ENCODE results near the gene THOC6. TPM values are rescaled to one million over a fixed set of nuclear protein-coding genes. Genes with fewer than 3 reads are reported as not detected.
A peak's percentile ranks its signal among the peaks of the same experiment; 100 is the strongest.

Gene THOC6
- total RNA-seq, 4 donors from 2014 or later = 13.2 to 22.1 (median 20.1) TPM

DNA sequence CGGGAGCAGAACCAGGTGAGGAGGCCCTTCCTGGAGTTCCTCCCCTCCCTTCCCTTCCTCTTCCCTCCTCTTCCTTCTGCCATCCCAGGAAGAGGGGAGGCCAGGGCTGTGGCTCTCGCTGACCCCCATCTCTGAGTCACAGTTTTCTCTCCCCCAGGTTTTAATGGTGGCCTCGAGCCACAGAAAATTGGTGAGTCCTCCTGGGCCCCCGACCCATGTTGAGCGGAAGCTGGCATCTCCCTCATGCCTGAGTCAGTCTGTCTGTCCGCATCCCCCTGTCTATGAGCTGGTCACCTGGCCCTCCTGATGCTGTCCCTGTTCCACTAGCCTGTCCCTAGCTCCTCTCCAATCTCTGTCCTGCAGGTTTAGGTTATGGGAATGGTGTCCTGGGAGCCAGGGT, 23.9 kb upstream of the THOC6 start:
- no peak overlapping the region for H3K4me3 ChIP-seq (ENCODE audit: low read depth, poor library complexity, severe bottlenecking)
- no peak for DNase-seq (ENCODE audit: low spot score in 2 of 2)
- 85 to 89% methylated on average over 6 of the region's 6 CpGs for WGBS, 2 donors
- TF ChIP-seq CTCF (IDR thresholded peaks at IDR 0.05) (no peak), POLR2A (IDR thresholded peaks at IDR 0.05) (no peak)
- intact Hi-C loops (cut with DNase I; ENCODE audit: low total_unique reads) = no loop called here

GRCh38 chr16:3000540-3000939, 23.3 kb upstream of the THOC6 start:
- intact Hi-C loops (cut with DNase I; ENCODE audit: low total_unique reads) = no loop called here
- WGBS, 2 donors = 74 to 86% methylated on average over 3 to 4 of the region's 4 CpGs
- TF ChIP-seq POLR2A (IDR thresholded peaks at IDR 0.05) (no peak), CTCF (IDR thresholded peaks at IDR 0.05) (no peak)
- DNase-seq (ENCODE audit: low spot score in 2 of 2) = no peak
- H3K4me3 ChIP-seq (ENCODE audit: low read depth, poor library complexity, severe bottlenecking) = no peak overlapping the region

- WGBS, 2 donors = 68 to 80% methylated on average over 10 to 12 of the region's 12 CpGs
- intact Hi-C loops (cut with DNase I; ENCODE audit: low total_unique reads) = no loop called here
- no peak overlapping the region for H3K4me3 ChIP-seq (ENCODE audit: low read depth, poor library complexity, severe bottlenecking)
- no peak for TF ChIP-seq POLR2A (IDR thresholded peaks at IDR 0.05)
- TF ChIP-seq CTCF (IDR thresholded peaks at IDR 0.05) = no peak
- no peak for DNase-seq (ENCODE audit: low spot score in 2 of 2)
Measured at GRCh38 chr16:3001316-3001715, 22.5 kb upstream of the THOC6 start.

DNA sequence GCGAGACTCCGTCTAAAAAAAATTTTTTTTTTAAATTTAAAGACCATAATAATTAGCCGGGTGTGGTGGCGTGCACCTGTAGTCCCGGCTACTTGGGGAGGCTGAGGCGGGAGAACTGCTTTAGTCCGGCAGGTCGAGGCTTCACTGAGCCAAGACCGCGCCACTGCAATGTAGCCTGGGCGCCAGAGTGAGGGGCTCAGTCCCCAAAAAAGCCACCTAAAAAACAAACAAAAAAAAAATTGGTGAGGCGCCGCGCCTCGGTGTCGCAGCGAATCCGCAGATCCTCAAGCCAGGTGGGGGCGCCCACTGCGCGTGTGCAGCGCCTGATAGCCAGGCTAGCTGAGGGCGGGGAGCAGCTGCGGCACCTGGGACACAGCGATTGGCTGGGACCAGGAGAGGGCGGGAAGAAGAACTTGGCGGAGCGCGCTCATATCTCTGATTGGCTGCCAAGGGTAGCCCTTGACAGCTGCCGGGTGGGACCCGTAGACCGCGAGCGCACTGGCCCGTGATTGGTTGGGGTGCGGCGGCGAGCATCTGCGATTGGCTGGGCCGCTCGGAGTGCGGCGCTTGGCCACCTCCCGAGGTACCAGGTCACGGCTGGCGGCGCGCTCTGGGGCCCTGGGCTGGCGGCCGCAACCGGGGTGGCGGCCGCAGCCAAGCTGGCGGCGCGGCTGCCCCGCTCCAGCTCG, 20.1 kb upstream of the THOC6 start:
- WGBS, 2 donors = 8 to 13% methylated on average over 39 to 45 of the region's 58 CpGs
- TF ChIP-seq CTCF (IDR thresholded peaks at IDR 0.05) (no peak), POLR2A (IDR thresholded peaks at IDR 0.05) (no peak)
- peak; percentile 95 to 99 for DNase-seq (ENCODE audit: low spot score in 2 of 2)
- intact Hi-C loops (cut with DNase I; ENCODE audit: low total_unique reads) = no loop called here
- H3K4me3 ChIP-seq (ENCODE audit: low read depth, poor library complexity, severe bottlenecking) = no peak overlapping the region

GRCh38 chr16:3004319-3004718, 19.5 kb upstream of the THOC6 start:
- TF ChIP-seq CTCF (IDR thresholded peaks at IDR 0.05) (no peak), POLR2A (IDR thresholded peaks at IDR 0.05) (no peak)
- intact Hi-C loops (cut with DNase I; ENCODE audit: low total_unique reads) = no loop called here
- WGBS, 2 donors = 0 to 1% methylated on average over 34 to 35 of the region's 67 CpGs
- no peak for DNase-seq (ENCODE audit: low spot score in 2 of 2)
- no peak overlapping the region for H3K4me3 ChIP-seq (ENCODE audit: low read depth, poor library complexity, severe bottlenecking)

DNA sequence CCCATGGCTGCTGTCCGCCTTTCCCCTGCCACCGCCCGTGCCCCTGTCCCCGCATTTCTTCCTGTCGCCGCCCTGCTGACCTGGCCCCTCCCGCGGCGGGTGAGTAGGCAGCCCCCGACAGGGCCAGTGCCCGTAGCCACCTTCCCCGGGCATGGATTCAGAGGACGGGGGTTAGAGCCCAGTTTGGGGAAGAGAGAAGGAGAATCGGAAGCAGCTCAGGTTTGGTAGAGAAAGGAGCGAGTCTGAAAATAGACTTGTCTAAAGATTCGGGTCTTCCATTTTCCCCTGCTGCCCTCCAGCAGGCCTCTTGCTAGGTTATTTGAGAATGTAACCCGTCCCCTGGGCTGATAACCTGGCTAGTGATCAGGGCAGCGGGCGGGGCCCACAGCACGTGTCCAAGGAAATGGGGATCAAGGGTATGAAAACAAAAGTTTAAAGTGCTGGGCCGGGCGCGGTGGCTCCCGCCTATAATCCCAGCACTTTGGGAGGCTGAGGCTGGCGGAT, 19.0 kb upstream of the THOC6 start:
- no peak overlapping the region for H3K4me3 ChIP-seq (ENCODE audit: low read depth, poor library complexity, severe bottlenecking)
- 11% methylated on average over 25 of the region's 25 CpGs for WGBS, 2 donors
- no peak for TF ChIP-seq POLR2A (IDR thresholded peaks at IDR 0.05)
- TF ChIP-seq CTCF (IDR thresholded peaks at IDR 0.05) = no peak
- DNase-seq (ENCODE audit: low spot score in 2 of 2) = no peak
- intact Hi-C loops (cut with DNase I; ENCODE audit: low total_unique reads) = no loop called here
